ENCODE measurements around the gene TMPRSS3.
A peak's percentile ranks its signal among the peaks of the same experiment; 100 is the strongest.

TMPRSS3 gene

DNA sequence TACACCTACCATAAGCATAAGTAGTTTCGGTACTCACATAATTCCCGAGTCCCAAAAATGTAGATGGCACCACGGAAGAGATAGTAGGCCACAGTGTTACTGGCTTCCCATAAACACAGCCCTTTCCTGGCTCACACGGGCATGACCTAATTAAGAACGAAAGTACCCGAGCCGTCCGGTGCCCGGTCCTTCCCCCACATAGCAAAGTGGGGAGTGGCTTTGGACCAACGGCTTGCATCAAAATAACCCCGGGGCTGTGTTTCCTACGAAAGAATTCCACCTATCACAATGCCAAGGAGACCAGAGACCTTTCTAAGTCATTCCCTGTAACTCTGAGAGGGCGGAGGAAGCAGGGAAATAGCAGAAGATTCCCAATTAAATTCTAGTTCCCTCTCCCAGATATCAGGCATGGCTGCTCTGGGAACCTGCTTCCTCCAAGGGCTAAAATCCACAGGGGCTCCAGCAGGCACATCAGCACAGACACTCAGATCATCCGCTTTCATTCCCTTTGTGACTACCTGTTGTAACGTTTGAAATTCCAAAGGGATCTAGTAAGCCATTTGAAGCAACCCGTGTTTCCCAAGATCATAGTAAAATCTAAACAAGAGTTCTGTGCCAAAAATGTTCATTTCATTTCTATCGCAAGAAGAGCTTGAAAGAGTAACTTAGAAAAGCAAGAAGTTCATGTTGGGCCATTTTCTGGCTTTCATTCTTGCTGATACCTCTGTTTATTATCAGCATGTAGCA, at the start of gene TMPRSS3:
TSS of gene TMPRSS3 (minus strand) at position 148 of the 747 bp plus-strand sequence. CDS start 635 bp downstream, outside the sequence.
- DNase-seq = peak; percentile 5

DNA sequence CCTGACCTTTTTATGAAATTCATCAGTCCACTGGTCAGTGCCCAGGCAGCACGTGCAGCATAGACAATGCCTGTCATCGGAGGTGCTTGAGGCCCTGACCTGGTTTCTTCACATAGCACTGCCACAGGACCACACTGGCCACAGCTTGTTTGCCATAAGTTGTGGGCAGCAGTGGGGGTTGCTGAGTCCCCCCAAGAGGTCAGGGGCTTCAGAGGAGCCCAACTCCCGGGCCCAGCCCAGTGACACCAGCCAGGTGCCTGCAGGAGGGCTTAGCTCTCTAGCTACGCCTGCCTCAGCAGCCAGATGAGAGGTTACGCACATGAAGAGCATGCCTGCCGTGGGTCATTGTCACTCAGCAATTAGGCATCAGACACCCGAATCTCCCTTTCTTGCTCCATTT, 49.5 kb upstream of the TMPRSS3 start:
- no peak for DNase-seq

DNA sequence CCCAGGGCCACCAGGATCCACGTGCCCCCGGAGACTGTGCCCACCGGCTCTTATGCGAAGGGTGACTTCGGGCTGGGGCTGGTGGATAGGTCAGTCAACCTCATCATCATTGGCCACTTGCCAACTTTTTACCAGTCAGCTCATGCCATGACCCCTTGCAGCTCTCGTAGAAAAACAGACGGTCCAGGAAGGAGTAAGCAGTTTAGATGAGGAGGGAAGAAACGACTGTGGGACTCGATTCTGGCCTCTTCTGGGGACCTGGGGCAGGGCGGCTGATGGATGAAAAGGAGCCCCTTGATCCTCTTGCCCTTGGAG, 48.9 kb upstream of the TMPRSS3 start:
- no peak for DNase-seq

DNA sequence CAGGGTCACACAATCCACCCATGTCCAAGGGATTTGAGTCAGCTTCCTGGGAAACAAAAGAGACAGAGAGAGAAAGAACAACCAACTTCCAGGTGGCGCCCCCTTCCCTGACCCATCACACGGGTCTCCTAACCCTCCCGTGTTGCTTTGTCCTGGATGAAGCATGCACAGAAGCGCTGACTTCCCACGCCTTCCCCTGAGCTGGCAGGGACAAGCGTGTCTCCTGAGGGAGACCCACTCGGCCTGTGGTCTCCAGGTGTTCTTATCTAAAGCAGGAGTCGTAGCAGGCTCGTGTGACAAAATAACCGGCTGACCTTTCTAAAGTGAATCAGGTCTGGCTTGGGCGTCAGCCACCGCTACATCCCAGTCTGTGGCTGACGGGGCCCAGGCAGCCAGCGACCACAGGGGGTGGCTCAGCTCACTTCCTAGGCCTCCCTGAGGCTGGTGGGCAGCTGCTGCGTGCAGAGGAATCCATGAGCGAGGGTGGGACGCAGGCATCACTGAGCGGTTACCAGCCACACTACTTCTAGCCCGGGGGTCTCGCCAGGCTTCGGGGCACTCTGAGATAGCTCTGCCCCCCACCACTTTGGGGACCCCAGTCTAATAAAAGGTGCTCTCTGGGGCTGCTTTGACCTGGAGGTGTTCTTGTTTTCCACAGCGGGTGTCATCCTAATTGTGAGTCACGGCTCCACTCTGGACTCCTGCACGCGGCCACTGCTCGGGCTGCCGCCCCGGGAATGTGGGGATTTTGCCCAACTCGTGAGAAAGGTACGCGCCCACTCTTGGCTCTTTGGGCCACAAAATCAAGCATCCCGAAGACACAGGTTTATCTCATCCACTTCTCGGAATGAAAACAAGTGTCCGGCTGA, 48.3 kb upstream of the TMPRSS3 start:
- no peak for DNase-seq

DNA sequence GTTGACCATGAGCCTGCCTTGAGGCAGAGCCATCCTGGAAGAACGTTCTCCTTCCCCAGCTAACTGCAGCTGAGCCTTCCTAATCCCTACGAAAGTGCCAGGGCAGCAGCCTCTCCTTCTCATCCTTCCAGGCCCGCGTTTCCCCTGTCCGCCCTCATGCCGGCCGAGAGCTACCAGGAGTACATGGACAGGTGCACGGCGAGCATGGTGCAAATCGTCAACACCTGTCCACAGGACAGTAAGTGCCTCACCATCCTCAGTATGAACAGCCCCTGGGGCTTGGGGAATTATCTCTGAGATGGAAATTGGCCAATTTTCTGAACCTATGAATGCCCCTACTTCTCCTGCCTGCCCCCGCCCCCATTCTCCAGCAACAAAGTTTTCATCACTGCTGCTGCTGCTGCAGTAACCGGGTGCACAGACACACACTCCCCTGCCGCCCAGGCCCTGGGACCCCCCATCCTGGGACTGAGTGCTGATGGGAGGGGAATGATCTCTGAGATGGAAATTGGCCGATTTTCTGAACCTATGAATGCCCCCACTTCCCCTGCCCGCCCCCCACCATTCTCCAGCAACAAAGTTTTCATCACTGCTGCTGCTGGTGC, 47.4 kb upstream of the TMPRSS3 start:
- DNase-seq = no peak

DNA sequence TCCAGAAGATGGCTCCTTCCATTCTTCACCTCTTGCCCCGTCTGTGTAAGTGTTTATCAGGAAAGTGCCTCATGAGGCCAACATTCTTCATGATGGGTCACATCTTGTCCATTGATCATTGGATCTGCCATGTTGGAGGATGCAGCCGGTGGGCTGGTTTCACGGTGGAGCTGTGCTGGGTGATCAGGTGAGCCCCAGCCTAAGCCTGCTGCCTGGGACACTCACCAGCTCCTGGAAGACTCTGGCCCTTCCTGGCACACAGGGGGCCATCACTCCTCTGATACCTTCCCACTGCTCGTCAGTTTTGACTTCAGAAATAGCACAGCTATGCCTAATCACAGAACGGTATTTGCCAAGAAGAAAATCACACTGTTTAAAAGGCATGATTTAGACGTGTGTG, 46.1 kb upstream of the TMPRSS3 start:
- no peak for DNase-seq

DNA sequence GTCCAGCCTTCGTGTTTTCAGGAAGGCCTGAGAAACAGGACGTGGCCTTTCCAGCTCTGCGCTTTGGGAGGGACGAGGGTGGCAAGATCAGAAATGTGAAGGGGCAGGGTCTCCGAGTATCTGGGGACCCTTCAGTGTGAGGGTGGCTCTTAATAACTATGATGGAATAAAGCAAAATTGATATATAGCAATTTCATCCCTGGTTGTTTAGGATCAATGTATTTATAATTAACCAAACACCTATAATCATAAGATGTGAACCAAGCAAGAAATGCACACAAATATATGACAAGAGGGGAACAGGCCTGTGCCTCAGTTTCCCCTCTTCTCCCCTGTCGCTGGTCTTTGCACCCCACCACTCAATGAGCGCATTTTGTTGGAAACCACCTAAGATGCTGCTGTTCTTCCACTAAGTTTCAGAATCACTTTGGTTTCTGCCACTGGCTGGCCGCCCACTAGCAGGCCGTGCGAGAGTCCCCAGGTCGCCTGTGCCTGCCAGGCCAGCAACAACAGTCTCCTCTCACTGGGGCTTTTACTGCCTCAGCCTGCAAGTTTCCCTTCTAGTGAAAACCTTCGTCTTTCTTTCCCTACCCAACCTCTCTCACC, 44.4 kb upstream of the TMPRSS3 start:
- no peak for DNase-seq

DNA sequence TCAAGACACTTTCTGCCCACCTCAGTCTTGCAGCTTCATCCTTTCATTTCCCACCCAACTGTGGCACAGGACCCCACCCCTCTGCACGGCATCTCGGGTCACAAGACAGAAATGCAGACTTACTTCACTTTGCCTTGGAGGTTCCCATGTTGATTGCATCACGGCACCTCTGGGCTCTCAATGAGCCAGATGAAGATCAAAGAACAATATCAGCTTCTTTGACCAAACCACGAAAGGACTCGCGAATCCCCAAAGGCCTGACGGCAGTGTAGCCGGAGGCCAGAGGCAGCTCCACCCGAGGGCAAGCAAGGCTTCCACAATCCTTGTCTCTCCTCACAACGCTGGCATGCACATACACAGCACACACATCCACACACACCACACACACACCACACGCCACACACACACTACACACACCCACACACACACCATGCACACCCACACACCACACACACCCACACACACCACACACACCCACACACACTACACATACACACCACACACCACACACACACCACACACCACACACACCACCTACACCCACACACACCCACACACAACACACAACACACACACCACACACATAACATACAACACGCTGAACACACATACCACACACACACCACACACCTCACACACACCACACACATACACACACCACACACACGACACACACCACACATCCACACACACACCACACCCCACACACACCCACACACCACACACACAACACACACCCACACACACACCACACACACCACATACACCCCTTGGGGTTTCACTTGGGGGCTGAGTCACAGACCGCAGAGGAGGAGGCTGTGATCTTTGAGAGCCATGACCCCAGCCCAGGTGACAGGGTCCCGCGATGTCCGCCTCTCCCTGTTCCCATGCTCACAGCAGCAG, 43.7 kb upstream of the TMPRSS3 start:
- no peak for DNase-seq

DNA sequence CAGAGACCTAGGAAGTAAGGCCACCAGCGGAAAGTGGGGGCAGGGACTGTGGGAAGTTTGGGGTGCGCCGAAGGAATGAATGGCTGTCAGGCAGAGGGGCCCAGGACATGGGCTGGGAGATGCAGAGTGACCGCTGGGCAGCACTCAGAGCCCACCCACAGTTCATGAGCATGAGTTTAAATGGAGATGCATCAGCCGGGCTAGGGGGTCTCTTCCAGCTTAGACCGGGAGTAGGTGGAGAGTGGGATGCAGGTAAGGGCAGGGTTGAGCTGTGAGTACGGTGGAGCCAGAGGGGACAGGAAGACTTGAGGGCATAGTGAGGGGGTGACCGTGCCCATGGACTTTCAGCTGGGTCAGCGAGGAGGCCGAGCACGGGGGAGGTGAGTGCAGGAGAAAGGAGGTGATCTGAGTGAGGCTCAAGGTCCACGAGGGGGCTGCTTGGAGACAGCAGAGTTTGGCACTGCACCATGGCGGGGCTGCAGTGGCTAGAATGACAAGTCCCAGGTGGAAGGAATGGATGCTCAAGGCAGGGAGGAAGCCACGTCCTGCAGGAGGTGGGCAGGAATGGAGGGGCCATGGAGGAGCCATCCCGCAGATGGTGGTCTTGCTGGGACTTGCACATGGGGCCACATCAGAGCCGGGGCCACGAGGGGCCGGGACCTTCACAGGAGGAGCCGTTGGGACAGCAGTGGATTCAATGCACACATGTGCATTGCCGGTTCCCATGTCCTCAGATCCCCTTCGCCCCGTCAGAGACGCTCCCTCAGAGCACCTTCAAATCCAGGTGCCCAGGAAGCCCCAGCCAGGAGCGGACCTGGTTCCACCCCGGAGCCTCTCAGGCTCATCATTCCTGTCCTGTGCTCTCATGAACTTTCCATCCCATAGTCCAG, 42.7 kb upstream of the TMPRSS3 start:
- DNase-seq = no peak

DNA sequence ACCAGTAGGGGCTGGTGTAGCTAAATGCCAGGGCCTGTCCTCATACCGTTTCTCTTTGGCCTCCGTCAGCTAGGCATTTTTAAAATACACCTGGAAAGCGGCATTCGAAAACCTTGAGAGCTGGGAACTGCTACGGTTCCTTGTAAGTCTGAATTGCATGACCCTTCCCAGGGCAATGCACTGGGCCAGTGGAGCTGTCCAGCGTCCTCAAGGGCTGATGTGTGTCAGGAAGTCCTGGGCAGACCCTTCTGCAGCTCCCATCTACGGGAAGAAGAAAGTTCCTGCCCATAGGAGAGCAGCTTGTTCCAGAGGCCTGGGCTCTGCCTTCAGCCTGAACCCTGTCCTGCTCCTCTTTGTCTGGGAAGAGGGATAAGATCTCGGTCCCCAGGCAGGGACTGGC, 41.9 kb upstream of the TMPRSS3 start:
- no peak for DNase-seq

DNA sequence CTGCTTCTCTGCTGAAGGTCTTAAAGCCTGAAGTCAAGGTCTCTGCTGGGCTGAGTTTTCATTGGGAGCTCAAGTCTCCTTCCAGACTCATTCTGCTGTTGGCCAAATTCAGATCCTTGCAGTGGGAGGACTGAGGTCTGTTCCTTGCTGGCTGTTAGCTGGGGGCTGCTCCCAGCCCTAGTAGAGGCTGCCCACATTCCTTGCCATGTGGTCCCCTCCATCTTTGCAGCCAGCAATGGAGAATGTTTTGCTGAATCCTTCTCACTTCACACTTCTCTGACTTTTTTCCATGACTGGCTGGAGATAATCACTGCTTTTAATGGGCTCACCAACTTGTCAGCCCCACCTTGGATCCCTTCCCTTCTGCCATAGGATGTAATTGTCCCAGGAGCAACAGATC, 41.1 kb upstream of the TMPRSS3 start:
- no peak for DNase-seq

DNA sequence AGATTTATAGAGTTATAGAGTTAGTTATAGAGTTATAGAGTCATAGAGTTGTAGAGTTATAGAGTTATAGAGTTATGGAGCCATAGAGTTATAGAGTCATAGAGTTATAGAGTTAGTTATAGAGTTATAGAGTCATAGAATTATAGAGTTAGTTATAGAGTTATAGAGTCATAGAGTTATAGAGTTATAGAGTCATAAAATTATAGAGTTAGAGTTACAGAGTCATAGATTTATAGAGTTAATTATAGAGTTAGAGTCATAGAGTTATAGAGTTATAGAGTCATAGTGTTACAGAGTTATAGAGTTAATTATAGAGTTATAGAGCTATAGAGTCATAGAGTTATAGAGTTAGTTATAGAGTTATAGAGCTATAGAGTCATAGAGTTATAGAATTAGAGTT, 40.0 kb upstream of the TMPRSS3 start:
- DNase-seq = no peak

DNA sequence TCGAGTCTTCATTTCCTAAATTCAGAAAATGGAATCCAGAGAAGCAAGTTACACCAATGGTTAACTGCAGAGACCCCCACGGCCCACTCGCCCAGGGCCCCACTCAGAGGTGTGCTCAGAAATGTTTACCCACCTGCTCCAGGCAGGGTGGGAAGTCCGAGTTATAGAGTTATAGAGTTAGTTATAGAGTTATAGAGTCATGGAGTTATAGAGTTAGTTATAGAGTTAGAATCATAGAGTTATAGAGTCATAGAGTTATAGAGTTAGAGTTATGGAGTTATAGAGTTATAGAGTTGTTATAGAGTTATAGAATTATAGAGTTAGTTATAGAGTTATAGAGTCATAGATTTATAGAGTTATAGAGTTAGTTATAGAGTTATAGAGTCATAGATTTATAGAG, 39.5 kb upstream of the TMPRSS3 start:
- no peak for DNase-seq

DNA sequence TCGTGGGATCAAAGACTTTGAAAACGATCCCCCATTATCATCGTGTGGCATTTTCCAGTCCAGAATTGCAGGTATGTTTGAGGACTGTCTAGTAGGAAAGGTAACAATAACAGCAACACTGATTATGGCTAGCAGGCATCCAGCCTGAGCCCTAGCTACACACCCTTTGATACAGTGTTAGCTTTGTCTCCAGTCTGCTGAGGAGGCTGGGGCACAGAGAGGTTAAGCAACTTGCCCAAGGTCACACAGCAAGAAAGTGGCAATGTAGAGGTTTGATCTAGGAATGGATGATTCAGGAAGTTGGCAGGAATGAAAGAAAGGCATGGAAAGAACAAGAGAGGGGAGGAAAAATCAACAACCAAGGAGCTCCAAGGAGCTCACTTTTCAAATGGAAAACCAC, 39.0 kb upstream of the TMPRSS3 start:
- no peak for DNase-seq

DNA sequence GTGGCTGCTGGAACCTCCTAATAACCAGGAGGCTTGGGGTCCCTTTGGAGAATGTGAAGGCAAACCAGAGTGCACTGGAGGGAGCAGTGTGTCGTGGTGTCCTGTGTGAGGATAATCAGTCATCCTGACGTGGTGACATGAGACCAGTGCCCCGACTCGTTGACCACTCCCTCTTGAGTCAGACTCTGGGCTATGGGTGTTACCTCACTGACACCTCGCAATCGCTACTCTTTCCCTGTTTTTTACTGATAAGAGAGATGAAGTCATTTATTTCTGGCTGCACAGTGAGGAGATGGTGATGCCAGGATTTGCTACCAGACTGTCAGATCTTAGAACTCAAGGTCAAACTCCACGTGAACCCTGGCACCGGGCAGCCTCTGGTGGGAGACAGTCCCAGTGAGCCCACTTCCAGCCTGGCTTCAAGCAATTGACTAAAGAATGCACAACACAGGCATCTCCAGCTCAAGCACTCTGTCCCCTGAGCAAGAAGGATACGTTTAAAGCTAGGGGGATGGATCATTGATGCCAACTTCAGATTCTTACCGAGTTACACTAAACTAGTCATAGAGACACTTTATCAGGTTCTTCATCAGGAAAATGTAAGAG, 38.2 kb upstream of the TMPRSS3 start:
- DNase-seq = no peak

DNA sequence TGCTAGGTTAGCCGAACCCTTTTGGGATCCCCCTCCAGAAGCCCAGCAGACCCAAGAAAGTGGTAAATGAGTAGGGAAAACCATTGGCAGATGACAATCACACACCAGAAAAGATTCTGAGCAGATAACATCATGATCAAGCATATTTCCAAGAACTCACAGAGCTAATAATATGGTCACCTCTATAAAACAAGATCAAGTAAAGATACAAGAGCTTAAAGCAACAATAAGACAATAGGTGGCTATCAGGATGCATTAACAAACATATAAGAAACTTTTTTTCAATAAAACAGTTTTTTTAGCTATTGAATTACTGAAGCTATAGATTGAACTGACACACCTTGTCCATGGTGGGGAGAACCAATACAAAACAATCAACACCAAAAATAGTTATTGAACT, 36.8 kb upstream of the TMPRSS3 start:
- no peak for DNase-seq

DNA sequence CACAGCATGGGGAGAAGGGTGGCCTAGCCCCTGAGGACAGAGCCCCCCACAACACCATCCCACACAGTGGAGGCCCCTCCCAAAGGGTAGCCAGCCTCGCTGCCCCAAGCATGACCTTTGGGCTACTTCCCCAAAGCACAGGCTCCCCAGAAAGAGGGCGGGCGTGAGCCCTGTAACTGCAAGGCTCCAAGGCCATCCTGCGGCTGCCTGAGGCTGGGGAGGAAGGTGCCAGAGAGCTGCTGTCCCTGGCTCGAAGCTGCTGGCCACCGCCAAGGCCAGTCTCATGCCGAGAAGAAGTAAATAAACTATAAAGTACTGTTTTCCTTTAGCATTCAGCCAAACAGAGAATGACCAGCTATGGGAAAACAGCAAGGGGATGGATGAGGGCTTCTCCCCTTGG, 35.3 kb upstream of the TMPRSS3 start:
- no peak for DNase-seq

DNA sequence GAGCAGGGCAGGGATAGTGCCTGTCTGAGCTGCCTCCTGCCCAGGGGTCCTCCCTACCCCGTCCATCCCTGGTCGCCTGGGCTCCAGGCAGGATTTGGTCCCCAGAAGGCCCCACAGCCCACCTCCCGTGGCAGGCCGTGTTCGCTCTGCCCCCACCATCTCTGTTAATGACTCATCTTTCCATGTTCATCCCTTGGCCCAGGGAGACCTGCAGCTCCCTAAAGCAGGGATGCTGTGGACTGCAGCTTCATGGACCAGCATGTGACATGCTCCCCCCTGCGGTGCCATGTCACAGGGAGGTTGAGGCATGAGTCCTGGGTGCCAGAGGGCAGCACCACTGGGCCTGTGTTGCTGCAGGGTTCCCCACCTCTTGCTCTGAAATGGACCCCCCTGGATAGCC, 34.7 kb upstream of the TMPRSS3 start:
- no peak for DNase-seq

DNA sequence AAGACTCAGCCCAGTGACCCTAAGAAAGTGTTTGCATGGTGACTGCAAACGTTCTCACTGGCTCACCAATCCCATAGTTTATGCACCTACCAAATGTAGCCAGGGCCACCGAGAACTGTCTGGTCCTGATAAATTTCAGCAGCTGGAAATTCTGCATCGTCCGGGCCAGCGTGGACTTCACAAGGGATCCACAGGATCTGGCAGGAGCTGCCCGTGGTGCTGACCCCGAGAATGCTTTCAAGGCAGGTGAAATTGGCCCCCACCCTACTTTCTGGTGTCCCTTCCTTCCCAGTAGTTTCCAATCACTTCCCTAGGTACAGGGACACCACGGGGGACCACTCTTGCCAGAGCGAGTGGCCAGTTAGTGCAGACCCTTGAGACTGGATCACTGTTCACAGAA, 34.0 kb upstream of the TMPRSS3 start:
- DNase-seq = no peak

DNA sequence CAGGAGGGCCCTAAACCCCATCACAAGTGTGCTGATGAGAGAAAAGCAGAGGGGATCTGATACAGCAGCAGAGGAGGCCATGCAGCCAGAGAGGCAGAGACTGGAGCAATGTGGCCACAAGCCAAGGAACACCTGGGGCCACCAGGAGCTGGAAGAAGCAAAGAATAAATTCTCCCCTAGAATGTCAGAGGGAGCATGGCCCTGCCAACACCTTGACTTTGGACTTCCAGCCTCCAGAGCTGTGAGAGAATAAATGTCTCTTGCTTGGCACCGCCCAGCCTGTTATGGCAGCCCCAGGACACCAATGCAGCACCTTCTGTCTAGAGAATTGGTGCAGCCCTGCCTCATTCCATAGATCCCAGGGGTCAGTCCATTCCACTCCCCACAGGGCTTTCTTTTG, 33.2 kb upstream of the TMPRSS3 start:
- DNase-seq = no peak

DNA sequence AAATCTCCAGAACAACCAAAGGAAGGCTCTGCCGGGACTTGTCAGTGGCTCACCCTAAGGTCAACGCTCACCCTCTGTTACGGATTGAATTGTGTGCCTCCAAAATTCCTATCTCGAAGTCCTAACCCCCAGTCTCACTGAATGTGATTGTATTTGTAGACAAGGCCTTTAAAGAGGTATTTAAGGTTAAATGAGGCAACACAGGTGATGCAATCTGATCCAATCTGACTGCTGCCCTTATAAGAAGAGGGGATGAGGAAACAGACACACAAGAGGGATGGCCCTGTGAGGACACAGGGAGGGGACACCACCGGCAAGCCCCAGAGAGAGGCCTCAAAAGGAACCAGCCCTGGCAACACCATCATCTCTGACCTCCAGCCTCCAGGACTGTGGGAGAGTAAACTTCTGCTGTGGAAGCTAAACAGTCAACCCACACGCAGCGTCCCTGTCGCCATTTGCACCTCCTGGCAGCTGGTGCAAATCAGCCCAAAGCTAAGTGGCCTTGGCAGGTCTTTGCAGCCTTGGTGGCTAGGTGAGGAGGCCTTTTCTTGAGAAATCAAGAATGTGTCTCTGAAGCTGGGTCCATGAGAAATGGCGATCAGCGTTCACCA, 32.1 kb upstream of the TMPRSS3 start:
- DNase-seq = no peak
